GM18873 (cell line): ENCODE results near the gene STPG4.

Experiments
- ATAC-seq: cut with Tn5 transposase; IDR thresholded peaks from one replicate; pipeline ENCODE4 v1.9.1; 2021; ENCODE audit warnings: mild to moderate bottlenecking, moderate library complexity, moderate number of reproducible peaks; ENCODE audit not compliant: unreplicated experiment, low FRiP score

Gene STPG4

GRCh38 chr2:47058003-47058931 lies 96.8 kb downstream of the STPG4 start:
- ATAC-seq: no peak

- ATAC-seq: no peak
Measured at GRCh38 chr2:47057687-47058002, 97.5 kb downstream of the STPG4 start.

GRCh38 chr2:47056868-47057686 lies 98.0 kb downstream of the STPG4 start:
- no peak for ATAC-seq

- no peak for ATAC-seq
Measured at GRCh38 chr2:47056374-47056773, 98.7 kb downstream of the STPG4 start.

GRCh38 chr2:47054868-47055267 lies 100.2 kb downstream of the STPG4 start:
- no peak for ATAC-seq

GRCh38 chr2:47054036-47054555 lies 101.0 kb downstream of the STPG4 start:
- no peak for ATAC-seq

GRCh38 chr2:47052847-47053246 lies 102.3 kb downstream of the STPG4 start:
- no peak for ATAC-seq

- no peak for ATAC-seq
Measured at GRCh38 chr2:47051562-47051961, 103.5 kb downstream of the STPG4 start.

GRCh38 chr2:47050762-47051161 lies 104.3 kb downstream of the STPG4 start:
- no peak for ATAC-seq

- no peak for ATAC-seq
Measured at GRCh38 chr2:47050021-47050760, 104.9 kb downstream of the STPG4 start.

GRCh38 chr2:47049502-47049901 lies 105.6 kb downstream of the STPG4 start:
- ATAC-seq: no peak

GRCh38 chr2:47048801-47049480 lies 106.2 kb downstream of the STPG4 start:
- no peak for ATAC-seq

- no peak for ATAC-seq
Measured at GRCh38 chr2:47046271-47046670, 108.8 kb downstream of the STPG4 start.

- ATAC-seq: no peak
Measured at GRCh38 chr2:47043891-47044239, 111.2 kb downstream of the STPG4 start.

GRCh38 chr2:47043142-47043890 lies 111.8 kb downstream of the STPG4 start:
- no peak for ATAC-seq

GRCh38 chr2:47041891-47042684 lies 113.0 kb downstream of the STPG4 start:
- ATAC-seq: no peak

GRCh38 chr2:47041063-47041462 lies 114.0 kb downstream of the STPG4 start:
- ATAC-seq: no peak

- no peak for ATAC-seq
Measured at GRCh38 chr2:47040651-47041050, 114.5 kb downstream of the STPG4 start.
